ENCODE measurements around the gene ACOD1.
"Not testable (repeated sequence)": the region's sequence is repeated elsewhere in the genome, so short reads cannot be mapped to it uniquely, and the experiment has no call there.

The ACOD1 gene
- long read RNA-seq, donor 1, result 0 reads
- long read RNA-seq, donor 2, result 0 reads
- long read RNA-seq, donor 3, result 0 reads
- long read RNA-seq, donor 4, result 0 reads
- long read RNA-seq, donor 5, result 0 reads
- long read RNA-seq, donor 6, result 0 reads
- long read RNA-seq, donor 7, result 0 reads
- long read RNA-seq, donor 8, result 0 reads

GRCh38 chr13:76948149-76948548 lies at the start of gene ACOD1:
TSS of gene ACOD1 (plus strand) at chr13:76948511. CDS start at chr13:76948559, 48 bp downstream.
- no peak for DNase-seq

DNA sequence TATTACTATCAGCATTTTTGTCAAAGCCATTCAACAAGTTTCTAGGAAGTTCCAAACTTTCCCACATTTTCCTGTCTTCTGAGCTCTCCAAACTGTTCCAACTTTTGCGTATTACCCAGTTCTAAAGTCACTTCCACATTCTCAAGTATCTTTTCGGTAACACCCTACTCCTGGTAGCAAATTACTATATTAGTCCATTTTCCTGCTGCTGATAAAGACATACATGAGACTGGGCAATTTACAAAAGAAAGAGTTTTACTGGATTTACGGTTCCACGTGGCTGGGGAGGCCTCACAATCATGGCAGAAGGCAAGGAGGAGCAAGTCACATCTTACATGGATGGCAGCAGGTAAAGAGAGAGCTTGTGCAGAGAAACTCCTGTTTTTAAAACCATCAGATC lies 49.2 kb upstream of the ACOD1 start:
- DNase-seq, result not testable (repeated sequence)

DNA sequence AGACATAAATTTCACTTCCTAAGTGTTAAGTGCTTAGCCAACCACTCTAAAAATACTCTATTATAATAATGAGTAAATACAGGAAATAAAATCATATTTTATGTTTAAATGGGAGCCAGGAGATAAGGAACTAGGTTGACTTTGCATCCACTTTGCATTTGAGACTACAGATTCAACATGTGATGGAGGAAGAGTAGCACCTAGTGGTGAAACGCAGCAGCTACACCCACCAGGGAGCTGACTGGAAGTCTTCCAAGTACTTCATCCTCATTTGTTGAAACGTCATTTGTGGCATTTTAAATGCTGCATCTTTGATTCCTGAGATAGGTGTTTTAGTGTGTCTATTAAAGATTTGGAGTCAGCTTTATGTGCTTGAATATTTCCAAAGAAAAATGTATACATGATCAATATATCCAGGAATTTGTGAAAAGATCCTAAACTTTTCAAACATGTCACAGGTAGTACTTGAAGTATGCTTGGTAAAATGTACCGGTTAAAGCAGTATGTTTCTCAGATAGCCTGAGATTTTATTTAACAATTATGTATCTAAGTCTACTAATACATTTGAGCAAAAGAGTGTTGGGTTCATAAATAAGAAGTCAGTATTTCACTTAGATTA lies 44.7 kb upstream of the ACOD1 start:
- DNase-seq, result no peak

GRCh38 chr13:76904507-76904906 lies 43.8 kb upstream of the ACOD1 start:
- DNase-seq, result no peak

- no peak for DNase-seq
Measured at GRCh38 chr13:76912476-76912875, 35.8 kb upstream of the ACOD1 start.

- DNase-seq, result no peak
Measured at GRCh38 chr13:76913898-76914297, 34.4 kb upstream of the ACOD1 start.

DNA sequence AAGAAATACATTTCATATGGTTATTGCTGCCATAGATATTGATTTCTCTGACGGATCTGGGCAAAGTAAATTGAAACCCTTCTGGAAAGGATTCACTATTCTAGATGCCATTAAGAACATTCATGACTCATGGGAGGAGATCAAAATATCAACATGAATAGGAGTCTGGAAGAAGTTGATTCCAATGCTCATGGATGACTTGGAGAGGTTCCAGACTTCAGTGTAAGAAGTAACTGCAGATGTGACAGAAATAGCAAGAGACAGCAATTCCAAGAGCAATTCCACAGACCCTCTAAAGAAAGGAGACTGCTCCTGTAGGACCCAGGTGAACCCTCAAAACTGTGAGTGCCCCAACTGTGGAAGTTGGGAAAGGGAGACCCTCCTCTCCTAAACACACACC lies 31.2 kb upstream of the ACOD1 start:
- DNase-seq, result no peak

DNA sequence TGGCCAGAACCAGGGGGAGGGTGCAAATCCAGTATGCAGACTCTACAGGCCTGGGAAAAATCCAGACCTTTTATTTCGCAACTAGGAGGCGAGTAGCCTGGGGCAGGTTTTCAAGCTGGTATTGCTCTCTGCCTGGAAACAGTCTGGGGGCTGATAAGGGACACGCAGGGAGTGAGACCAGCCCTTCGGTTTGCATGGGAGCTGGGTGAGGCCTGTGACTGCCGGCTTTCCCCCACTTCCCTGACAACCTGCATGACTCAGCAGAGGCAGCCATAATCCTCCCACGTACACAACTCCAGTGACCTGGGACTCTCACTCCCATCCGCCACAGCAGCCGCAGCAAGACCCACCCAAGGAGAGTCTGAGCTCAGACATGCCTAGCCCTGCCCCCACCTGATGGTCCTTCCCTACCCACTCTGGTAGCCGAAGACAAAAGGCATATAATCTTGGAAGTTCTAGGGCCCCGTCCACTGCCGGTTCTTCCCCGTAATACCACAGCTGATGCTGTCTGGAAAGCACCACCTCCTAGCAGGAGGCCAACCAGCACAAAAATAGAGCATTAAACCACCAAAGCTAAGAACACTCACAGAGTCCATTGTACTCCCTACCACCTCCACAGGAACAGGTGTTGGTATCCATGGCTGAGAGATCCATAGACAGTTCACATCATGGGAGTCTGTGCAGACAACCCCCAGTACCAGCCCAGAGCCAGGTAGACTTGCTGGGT lies 30.4 kb upstream of the ACOD1 start:
- DNase-seq, result not testable (repeated sequence)

DNA sequence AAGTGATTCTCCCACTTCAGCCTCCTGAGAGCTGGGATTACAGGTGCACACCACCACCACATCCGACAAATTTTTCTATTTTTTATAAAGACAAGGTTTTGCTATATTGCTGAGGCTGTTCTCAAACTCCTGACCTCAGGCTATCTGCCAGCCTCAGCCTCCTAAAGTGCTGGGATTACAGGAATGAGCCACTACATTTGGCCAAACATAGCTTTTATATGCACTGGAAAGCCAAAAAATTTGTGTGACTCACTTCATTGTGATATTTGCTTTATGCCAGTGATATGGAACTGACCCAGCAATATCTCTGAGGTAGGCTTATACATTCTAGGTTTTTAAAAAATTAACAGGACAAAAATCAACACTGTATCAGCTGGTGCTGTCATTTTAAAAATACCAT lies 26.8 kb upstream of the ACOD1 start:
- no peak for DNase-seq

- no peak for DNase-seq
Measured at GRCh38 chr13:76925115-76925514, 23.2 kb upstream of the ACOD1 start.

GRCh38 chr13:76927955-76928354 lies 20.4 kb upstream of the ACOD1 start:
- no peak for DNase-seq

- no peak for DNase-seq
Measured at GRCh38 chr13:76928456-76928855, 19.9 kb upstream of the ACOD1 start.

GRCh38 chr13:76929320-76929719 lies 19.0 kb upstream of the ACOD1 start:
- DNase-seq, result no peak

DNA sequence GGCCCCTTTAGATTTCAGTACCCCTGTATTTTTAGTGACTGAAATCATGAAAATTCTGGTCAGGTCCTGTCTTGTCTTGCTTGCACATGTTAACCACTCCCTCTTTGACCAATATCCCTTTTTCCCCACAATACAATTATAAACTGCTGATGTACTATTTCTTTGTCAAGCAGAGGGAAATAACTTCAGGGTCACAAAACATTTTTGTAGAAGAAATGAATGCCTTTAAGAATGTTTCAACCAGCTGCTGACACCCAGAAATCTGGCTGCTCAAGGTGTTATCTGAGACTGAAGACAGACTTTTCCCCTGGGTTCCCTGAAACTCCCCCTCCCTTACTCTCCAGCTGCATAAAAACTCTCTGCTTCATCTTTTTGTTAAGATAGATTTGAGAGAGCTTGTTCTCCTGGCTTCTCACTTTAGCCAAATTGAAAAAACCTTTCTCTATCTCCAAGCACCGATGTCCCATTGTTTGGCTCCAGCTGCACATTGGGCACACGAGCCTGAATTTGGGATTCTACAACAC lies 18.4 kb upstream of the ACOD1 start:
- no peak for DNase-seq

- DNase-seq, result no peak
Measured at GRCh38 chr13:76932076-76932475, 16.2 kb upstream of the ACOD1 start.

DNA sequence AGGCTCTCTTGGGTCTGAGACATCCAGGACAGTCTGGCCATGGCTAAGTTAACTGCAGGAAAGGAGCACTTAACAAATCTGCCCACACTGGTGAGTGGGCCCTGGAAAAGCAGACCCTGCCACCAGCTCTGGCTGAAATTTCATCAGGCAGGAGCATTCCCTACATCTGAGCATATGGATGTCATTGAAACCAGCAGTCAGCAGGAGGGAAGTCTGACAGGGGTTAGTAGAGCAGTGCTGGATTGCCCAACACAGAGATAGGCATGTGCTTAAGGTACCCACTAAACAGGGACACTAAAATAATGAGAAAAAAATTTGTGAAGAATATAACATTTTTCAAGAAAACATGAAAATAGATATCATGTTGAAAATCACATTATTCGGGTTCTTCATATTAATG lies 13.6 kb upstream of the ACOD1 start:
- no peak for DNase-seq

DNA sequence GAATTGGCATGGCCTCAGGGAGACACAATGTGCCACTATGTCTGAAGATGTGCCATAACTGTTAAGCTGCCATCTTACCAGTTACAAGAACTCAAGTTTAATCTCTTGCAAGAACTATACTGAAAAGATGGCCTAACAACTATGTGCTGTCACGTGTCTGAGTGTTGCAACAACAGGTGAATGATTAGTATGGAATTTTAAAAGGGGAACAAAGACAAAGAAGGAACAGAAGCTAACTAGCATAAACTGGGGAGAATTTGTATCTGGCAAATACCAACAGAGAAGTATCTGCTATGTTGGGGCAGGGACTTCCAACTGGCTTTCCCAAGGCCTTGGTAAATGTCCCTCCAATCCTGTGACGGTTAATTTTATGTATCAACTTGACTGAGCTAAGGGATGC lies 11.5 kb upstream of the ACOD1 start:
- no peak for DNase-seq

DNA sequence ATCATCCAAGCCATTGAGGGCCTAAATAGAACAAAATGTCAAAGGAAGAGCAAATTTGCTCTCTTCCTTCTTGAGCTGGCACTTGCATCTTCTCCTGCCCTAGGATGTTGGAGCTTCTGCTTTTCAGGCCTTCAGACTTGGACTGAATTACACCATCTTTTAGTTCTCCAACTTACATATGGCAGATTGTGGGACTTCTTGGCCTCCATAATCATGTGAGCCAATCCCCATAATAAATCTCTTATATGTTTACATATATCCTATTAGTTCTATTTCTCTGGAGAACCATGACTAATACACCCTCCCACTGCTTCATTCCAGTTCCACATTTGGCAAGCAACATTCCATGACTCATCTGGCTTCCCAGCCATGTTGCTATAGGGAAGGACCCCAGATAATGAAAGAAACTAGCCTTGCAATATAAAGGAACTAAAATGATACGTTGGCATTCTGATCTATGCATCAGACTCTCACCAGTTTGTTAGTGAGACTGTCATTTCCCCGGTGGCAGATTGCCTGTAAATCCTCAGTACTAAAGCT lies 11.0 kb upstream of the ACOD1 start:
- DNase-seq, result no peak

DNA sequence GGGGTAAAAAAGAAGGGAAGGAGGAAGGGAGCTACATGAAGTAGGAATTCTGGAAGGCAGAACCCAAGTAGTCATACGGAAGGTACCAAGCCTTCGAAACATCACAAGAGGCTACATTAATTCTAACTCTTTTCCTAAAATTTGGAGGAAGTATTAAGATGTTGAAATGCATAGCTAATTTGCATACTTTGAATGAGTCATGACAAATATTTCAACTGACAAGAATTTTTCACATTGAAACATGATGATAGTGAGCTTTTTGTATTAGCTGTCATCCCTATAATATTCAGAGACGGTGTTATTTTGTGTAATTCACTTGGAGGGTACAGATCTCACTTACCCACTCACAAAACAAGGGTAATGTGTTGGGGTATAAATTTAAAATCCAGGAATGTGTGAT lies 9.1 kb upstream of the ACOD1 start:
- no peak for DNase-seq

DNA sequence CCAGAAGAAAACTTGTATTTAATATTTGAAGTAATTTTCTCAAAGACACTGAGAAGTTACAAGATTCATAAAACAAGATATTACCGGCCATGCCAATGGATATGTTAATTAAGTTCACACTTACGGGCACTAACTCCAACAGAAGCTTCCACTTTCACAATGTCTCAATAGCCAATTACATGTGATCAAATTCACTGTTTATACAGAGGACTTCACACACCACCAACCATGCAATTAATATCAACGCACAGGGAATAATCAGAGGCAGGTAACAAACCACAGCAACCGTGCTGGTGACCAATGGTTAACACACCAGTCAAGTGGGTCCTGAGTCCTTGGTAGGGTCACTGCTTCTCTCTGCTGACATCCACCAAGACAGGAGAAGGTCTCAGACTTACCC lies 5.9 kb upstream of the ACOD1 start:
- no peak for DNase-seq

DNA sequence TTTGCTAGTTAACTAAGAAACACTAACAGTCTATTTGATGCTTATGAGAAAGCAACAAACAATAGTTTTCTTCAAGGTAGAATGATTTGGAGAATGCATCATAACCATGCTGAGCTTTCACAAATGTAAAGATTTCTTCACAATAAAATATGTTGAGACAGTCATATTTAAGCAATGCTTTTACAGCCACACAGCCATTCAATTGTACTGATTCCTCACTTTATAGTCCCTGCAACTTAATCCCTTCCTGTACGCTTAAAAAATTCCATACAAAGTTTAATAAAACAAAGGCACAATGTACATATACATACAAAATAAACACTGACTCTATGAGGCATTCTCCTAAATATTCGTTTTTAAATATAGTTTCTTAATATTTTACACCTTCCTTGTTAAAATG lies 4.7 kb upstream of the ACOD1 start:
- no peak for DNase-seq

- no peak for DNase-seq
Measured at GRCh38 chr13:76944456-76944855, 3.9 kb upstream of the ACOD1 start.

DNA sequence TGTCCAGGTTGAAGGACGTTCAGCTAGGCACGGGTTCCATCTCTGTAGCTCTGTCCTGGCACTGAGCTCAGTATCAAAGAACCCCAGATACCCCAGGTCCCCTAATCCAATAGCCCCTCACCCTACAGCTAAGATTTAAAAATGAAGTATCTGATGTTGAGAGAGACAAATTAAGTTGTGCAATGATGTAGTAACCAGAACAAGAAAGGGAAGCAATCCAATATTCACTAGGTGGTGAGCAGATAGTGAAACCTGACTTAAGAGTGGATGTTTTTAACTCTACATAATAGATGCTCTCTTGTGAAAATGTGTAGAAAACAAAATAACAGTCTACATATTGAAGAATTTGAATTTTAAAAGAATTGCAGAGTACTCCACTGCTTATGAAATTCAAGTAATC lies 1.8 kb downstream of the ACOD1 start:
- DNase-seq, result no peak

DNA sequence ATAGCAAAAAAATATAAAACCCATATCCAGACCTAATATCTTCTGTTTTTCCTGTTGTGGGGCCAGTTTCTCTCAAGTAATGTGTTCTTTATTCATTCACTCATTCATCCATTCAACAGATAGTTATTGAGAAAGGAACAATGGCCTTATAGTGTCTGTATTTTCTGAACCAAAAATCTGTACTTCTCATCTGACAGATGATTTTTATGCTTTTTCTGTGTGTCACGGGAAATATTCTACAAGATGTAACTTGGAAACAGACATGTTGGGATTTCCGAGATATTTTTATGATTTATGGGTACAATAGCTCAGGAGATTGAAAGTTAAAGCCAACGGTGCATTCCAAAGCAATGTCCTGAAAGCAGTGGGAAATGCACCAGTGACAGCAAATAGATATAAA lies 5.7 kb downstream of the ACOD1 start:
- no peak for DNase-seq

Measured in right kidney (tissue), 9 donors.